Spleen (tissue), 7 donors: ENCODE measurements around the gene NPFFR2.
"Not testable (repeated sequence)": the region's sequence is repeated elsewhere in the genome, so short reads cannot be mapped to it uniquely, and the experiment has no call there.

Source experiments
- CTCF ChIP-seq, 11 experiments: fragments of 200-600 bp in 7 of 11; fragments of 450-650 bp in 4 of 11; sonication (generic) in 4 of 11; IDR thresholded peaks in 8 of 11; conservative IDR thresholded peaks in 3 of 11; 1 replicate in 7 of 11; 2 replicates in 4 of 11; pipeline versions ENCODE4 v1.4.0 to v1.8.0; 2016 to 2021; ENCODE audit warnings: antibody characterized with exemption in 11 of 11, inconsistent platforms in 4 of 11, mild to moderate bottlenecking in 1 of 11
- POLR2A ChIP-seq, 3 donors: fragments of 450-650 bp; IDR thresholded peaks; one replicate each; pipeline ENCODE4 v1.5.1; 2017; ENCODE audit warnings: antibody characterized with exemption in 3 of 3, mild to moderate bottlenecking in 1 of 3
- donor health status: DM: no; HTN: no; CAD: no; lungs with moderate emphysema.
- donor health status: DM: no; HTN: no; CAD: no.
- donor health status: DM: no; HTN: no; CAD: no.

- TF ChIP-seq CTCF (IDR thresholded peaks at IDR 0.05 in 8 of 11, conservative IDR thresholded peaks at IDR 0.05 in 3 of 11); POLR2A (IDR thresholded peaks at IDR 0.05): not testable (repeated sequence)
These were observed 137.5 kb downstream of the NPFFR2 start for GRCh38 chr4:72169285-72169684.
